Adrenal gland (tissue), 5 donors: ENCODE results near the gene SPRED2.

Experiments
- CTCF ChIP-seq, 6 experiments: fragments of 450-650 bp in 4 of 6; fragments of 200-600 bp in 2 of 6; sonication (generic) in 1 of 6; IDR thresholded peaks; 1 replicate in 5 of 6; 2 replicates in 1 of 6; pipeline versions ENCODE4 v1.5.1 to v1.8.0; 2016 to 2021; ENCODE audit warnings: antibody characterized with exemption in 6 of 6, mild to moderate bottlenecking in 2 of 6, moderate library complexity in 1 of 6
- POLR2A ChIP-seq, 2 donors: fragments of 450-650 bp; IDR thresholded peaks; one replicate each; pipeline ENCODE4 v1.6.1; 2017; ENCODE audit warnings: antibody characterized with exemption in 2 of 2, mild to moderate bottlenecking in 2 of 2, moderate library complexity in 1 of 2
- donor health status: DM: no; HTN: no; CAD: no.

GRCh38 chr2:65291216-65292105, 140.9 kb downstream of the SPRED2 start:
- TF ChIP-seq CTCF (IDR thresholded peaks at IDR 0.05) (no peak), POLR2A (IDR thresholded peaks at IDR 0.05) (no peak)
